GM12874 (cell line): ENCODE results near the gene MYH15.

Experiments
- TF ChIP-seq, protein P1 (sequence below): IDR thresholded peaks from 2 replicates; pipeline ENCODE4 v1.5.1; 2011; ENCODE audit warnings: low read depth, mild to moderate bottlenecking, control low read depth, low read length, moderate library complexity; ENCODE audit not compliant: insufficient read depth

Gene MYH15

DNA sequence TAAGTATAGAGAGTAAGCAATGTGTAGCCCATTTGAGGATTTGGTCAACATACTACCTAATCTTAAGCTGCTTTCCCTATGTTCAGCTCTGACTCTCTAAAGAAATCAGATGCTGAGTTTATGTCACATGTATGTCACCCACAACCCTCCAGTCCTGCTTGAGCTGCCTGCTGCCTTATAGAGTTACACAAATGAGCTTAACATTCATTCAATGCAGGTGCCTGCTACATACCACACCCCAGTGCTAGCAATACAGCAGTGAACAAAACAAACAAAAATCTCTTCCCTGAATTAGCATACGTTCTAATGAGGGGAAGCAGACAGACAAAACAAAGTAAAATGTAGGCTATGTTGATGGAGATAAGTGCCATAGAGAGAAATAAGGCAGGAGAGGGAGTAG is 121.0 kb downstream of the MYH15 start:
- TF ChIP-seq, protein P1, sequence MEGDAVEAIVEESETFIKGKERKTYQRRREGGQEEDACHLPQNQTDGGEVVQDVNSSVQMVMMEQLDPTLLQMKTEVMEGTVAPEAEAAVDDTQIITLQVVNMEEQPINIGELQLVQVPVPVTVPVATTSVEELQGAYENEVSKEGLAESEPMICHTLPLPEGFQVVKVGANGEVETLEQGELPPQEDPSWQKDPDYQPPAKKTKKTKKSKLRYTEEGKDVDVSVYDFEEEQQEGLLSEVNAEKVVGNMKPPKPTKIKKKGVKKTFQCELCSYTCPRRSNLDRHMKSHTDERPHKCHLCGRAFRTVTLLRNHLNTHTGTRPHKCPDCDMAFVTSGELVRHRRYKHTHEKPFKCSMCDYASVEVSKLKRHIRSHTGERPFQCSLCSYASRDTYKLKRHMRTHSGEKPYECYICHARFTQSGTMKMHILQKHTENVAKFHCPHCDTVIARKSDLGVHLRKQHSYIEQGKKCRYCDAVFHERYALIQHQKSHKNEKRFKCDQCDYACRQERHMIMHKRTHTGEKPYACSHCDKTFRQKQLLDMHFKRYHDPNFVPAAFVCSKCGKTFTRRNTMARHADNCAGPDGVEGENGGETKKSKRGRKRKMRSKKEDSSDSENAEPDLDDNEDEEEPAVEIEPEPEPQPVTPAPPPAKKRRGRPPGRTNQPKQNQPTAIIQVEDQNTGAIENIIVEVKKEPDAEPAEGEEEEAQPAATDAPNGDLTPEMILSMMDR = no peak

- TF ChIP-seq, protein P1 = no peak
These were observed 122.0 kb downstream of the MYH15 start for GRCh38 chr3:108388136-108389132.

- TF ChIP-seq, protein P1 = no peak
These were observed 123.3 kb downstream of the MYH15 start for GRCh38 chr3:108387063-108387462.

- TF ChIP-seq, protein P1 = no peak
These were observed 127.1 kb downstream of the MYH15 start for GRCh38 chr3:108383306-108383705.

GRCh38 chr3:108381529-108382140 is 128.8 kb downstream of the MYH15 start:
- TF ChIP-seq, protein P1 = no peak

- TF ChIP-seq, protein P1 = no peak
These were observed 130.1 kb downstream of the MYH15 start for GRCh38 chr3:108380128-108380795.

GRCh38 chr3:108378153-108378951 is 132.0 kb downstream of the MYH15 start:
- TF ChIP-seq, protein P1 = no peak
